Measurements from ENCODE around the gene PIP4K2C. TPM values are rescaled to one million over a fixed set of nuclear protein-coding genes. Genes with fewer than 3 reads are reported as not detected.

Gene PIP4K2C
- total RNA-seq, 1 donor from 2014 or later: 31.0 TPM

GRCh38 chr12:57606399-57606798 is 15.4 kb downstream of the PIP4K2C start:
- TF ChIP-seq CTCF (IDR thresholded peaks at IDR 0.05): no peak
- Histone ChIP-seq H3K4me1 (peaks cover 21% of the 10 kb centered on the region), H3K36me3 (peaks cover 11% of the 10 kb centered on the region), H3K27ac (no peak overlapping the region), H3K4me3 (no peak overlapping the region), H3K27me3 (no peaks in the 10 kb centered on the region), H3K9me3 (no peaks in the 10 kb centered on the region)
- DNase-seq (no peak), ATAC-seq (no peak)
- intact Hi-C loops (cut with DNase I): no loop called here

GRCh38 chr12:57606821-57607220 is 15.8 kb downstream of the PIP4K2C start:
- Histone ChIP-seq H3K27me3 (peaks cover 1% of the 10 kb centered on the region), H3K4me3 (no peak overlapping the region), H3K4me1 (peaks cover 21% of the 10 kb centered on the region), H3K36me3 (peaks cover 7% of the 10 kb centered on the region), H3K9me3 (no peaks in the 10 kb centered on the region), H3K27ac (no peak overlapping the region)
- no peak for TF ChIP-seq CTCF (IDR thresholded peaks at IDR 0.05)
- no peak for ATAC-seq
- no peak for DNase-seq
- intact Hi-C loops (cut with DNase I): no loop called here

GRCh38 chr12:57607958-57608663 is 17.1 kb downstream of the PIP4K2C start:
- intact Hi-C loops (cut with DNase I): no loop called here
- ATAC-seq: no peak
- Histone ChIP-seq H3K4me3 (no peak overlapping the region), H3K36me3 (no peaks in the 10 kb centered on the region), H3K27ac (no peak overlapping the region), H3K4me1 (peaks cover 21% of the 10 kb centered on the region), H3K9me3 (no peaks in the 10 kb centered on the region), H3K27me3 (peaks cover 14% of the 10 kb centered on the region)
- TF ChIP-seq CTCF (IDR thresholded peaks at IDR 0.05): no peak
- no peak for DNase-seq

GRCh38 chr12:57609101-57609780 is 18.2 kb downstream of the PIP4K2C start:
- DNase-seq (no peak), ATAC-seq (no peak)
- TF ChIP-seq CTCF (IDR thresholded peaks at IDR 0.05): no peak
- H3K36me3 ChIP-seq: no peaks in the 10 kb centered on the region
- H3K4me1 ChIP-seq: peaks cover 19% of the 10 kb centered on the region
- H3K27ac ChIP-seq: peak overlapping the region; percentile 73
- peak overlapping the region; percentile 62 for H3K4me3 ChIP-seq
- intact Hi-C loops (cut with DNase I): no loop called here
- no peaks in the 10 kb centered on the region for H3K9me3 ChIP-seq
- H3K27me3 ChIP-seq: peaks cover 14% of the 10 kb centered on the region

GRCh38 chr12:57609781-57610553 is 19.0 kb downstream of the PIP4K2C start:
- intact Hi-C loops (cut with DNase I): no loop called here
- H3K27me3 ChIP-seq: peaks cover 14% of the 10 kb centered on the region
- H3K9me3 ChIP-seq: no peaks in the 10 kb centered on the region
- peak overlapping the region; percentile 62 for H3K4me3 ChIP-seq
- peaks cover 19% of the 10 kb centered on the region for H3K4me1 ChIP-seq
- no peak for TF ChIP-seq CTCF (IDR thresholded peaks at IDR 0.05)
- DNase-seq (no peak), ATAC-seq (no peak)
- H3K36me3 ChIP-seq: no peaks in the 10 kb centered on the region
- peak overlapping the region; percentile 73 for H3K27ac ChIP-seq
